ENCODE measurements around the gene PTPRN2.

DNA sequence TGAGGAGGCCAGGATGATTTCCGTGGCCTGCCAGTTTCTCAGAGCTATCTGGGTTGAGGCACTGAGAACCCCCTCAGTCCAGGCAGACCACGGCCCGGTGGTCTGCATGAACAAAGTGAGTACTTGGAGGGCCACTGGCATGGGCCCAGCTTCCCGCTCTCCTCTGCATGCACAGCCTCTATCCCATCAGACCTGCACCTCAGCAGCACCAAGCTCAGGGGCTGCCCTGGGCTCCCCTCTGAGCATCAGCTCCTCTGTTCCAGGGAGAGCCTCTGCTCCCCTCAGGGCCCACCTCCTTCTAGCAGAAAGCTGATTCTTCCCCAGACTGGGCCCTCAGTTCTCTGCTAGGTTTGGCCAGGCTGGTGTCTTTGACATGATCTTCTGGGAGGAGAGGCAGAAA, 780.9 kb downstream of the PTPRN2 start:
- TF ChIP-seq, protein P1, sequence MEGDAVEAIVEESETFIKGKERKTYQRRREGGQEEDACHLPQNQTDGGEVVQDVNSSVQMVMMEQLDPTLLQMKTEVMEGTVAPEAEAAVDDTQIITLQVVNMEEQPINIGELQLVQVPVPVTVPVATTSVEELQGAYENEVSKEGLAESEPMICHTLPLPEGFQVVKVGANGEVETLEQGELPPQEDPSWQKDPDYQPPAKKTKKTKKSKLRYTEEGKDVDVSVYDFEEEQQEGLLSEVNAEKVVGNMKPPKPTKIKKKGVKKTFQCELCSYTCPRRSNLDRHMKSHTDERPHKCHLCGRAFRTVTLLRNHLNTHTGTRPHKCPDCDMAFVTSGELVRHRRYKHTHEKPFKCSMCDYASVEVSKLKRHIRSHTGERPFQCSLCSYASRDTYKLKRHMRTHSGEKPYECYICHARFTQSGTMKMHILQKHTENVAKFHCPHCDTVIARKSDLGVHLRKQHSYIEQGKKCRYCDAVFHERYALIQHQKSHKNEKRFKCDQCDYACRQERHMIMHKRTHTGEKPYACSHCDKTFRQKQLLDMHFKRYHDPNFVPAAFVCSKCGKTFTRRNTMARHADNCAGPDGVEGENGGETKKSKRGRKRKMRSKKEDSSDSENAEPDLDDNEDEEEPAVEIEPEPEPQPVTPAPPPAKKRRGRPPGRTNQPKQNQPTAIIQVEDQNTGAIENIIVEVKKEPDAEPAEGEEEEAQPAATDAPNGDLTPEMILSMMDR (IDR thresholded peaks at IDR 0.05) = no peak
- no peak for TF ChIP-seq POLR2A (IDR thresholded peaks at IDR 0.05)
